Measurements from ENCODE around the gene FUT6.
A peak's percentile ranks its signal among the peaks of the same experiment; 100 is the strongest.
"Not testable (repeated sequence)": the region's sequence is repeated elsewhere in the genome, so short reads cannot be mapped to it uniquely, and the experiment has no call there.

The FUT6 gene

GRCh38 chr19:5839065-5840017 lies at the start of gene FUT6:
Gene FUT6 (minus strand): TSS chr19:5839702. CDS start chr19:5832567, 7,135 bp downstream.
- H3K4me3 ChIP-seq (ENCODE audit: low read depth, low read length) = no peak within 1 kb of the TSS
- DNase-seq (ENCODE audit: low read depth) = no peak
- no peak for TF ChIP-seq CTCF (conservative IDR thresholded peaks at IDR 0.05; ENCODE audit: low read depth, low read length)

- H3K4me3 ChIP-seq (ENCODE audit: low read depth, low read length); DNase-seq (ENCODE audit: low read depth): not testable (repeated sequence)
Measured at GRCh38 chr19:5884065-5884811, 44.7 kb upstream of the FUT6 start.

- not testable (repeated sequence) for DNase-seq (ENCODE audit: low read depth); H3K4me3 ChIP-seq (ENCODE audit: low read depth, low read length)
Measured at GRCh38 chr19:5883157-5883873, 43.8 kb upstream of the FUT6 start.

DNA sequence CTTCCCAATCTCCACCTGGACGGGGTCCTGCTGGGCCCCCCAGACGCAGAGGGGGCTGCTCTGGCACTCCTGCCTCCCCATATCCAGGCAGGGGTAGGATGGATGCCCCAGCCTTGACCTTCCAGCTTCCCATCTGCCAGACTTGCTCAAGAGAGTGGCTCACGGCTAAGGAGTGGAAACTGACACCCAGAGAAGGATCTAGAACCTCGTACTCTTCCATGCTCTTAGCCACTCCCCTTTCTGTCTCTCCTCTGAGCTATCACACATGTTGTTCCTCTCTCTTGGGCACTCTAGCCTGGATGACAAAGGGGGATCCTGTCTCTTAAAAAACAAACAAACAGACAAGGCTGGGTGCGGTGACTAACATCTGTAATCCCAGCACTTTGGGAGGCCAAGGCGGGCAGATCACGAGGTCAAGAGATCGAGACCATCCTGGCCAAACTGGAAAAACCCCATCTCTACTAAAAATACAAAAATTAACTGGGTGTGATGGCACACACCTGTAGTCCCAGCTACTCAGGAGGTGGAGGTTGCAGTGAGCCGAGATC lies 43.0 kb upstream of the FUT6 start:
- no peak for TF ChIP-seq CTCF (conservative IDR thresholded peaks at IDR 0.05; ENCODE audit: low read depth, low read length)
- DNase-seq (ENCODE audit: low read depth) = peak; percentile 28
- H3K4me3 ChIP-seq (ENCODE audit: low read depth, low read length) = no peak overlapping the region

GRCh38 chr19:5881543-5882299 lies 42.2 kb upstream of the FUT6 start:
- no peak for TF ChIP-seq CTCF (conservative IDR thresholded peaks at IDR 0.05; ENCODE audit: low read depth, low read length)
- H3K4me3 ChIP-seq (ENCODE audit: low read depth, low read length) = no peak overlapping the region

DNA sequence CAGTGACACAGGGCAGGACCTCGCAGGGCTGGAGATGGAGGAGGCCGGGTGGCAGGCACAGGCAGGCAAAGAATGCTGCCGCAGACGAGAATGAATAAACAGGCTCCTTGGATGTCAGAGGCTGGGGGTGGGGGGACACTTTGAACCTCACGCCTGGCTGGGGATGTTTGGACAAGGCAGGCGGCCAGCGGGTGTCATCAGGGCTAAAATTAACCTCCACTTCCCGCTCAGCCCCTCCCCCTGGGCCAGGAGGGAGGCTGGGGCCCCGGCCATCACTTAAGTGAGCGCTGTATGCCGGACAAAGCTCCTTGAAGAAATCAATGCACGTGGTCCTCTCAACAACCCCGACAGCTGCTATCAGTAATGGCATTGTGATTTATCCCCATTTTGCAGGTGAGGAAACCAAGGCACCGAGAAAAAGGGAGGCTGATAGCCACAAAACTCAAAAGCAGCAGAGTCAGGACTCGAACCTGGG lies 41.1 kb upstream of the FUT6 start:
- peak; percentile 93 for DNase-seq (ENCODE audit: low read depth)
- H3K4me3 ChIP-seq (ENCODE audit: low read depth, low read length) = no peak overlapping the region
- no peak for TF ChIP-seq CTCF (conservative IDR thresholded peaks at IDR 0.05; ENCODE audit: low read depth, low read length)

More at GRCh38 chr19:5881543-5882299, 42.2 kb upstream of the FUT6 start:
- DNase-seq (ENCODE audit: low read depth) = no peak

GRCh38 chr19:5880196-5880595 lies 40.7 kb upstream of the FUT6 start:
- TF ChIP-seq CTCF (conservative IDR thresholded peaks at IDR 0.05; ENCODE audit: low read depth, low read length) = no peak
- no peak for DNase-seq (ENCODE audit: low read depth)

More at GRCh38 chr19:5880196-5880595, 40.7 kb upstream of the FUT6 start:
- no peak overlapping the region for H3K4me3 ChIP-seq (ENCODE audit: low read depth, low read length)
